ENCODE measurements around the gene RASSF5.

The RASSF5 gene

GRCh38 chr1:206513312-206514111 lies 6.2 kb downstream of the RASSF5 start:
- no peak for DNase-seq (ENCODE audit: low read depth in 2 of 3, low spot score in 1 of 3)

GRCh38 chr1:206514813-206515387 lies 7.6 kb downstream of the RASSF5 start:
- DNase-seq (ENCODE audit: low read depth in 2 of 3, low spot score in 1 of 3): no peak

- DNase-seq (ENCODE audit: low read depth in 2 of 3, low spot score in 1 of 3): no peak
These were observed 9.3 kb downstream of the RASSF5 start for GRCh38 chr1:206516728-206516990.

GRCh38 chr1:206517784-206518183 lies 10.5 kb downstream of the RASSF5 start:
- no peak for DNase-seq (ENCODE audit: low read depth in 2 of 3, low spot score in 1 of 3)

- DNase-seq (ENCODE audit: low read depth in 2 of 3, low spot score in 1 of 3): no peak
These were observed 10.9 kb downstream of the RASSF5 start for GRCh38 chr1:206518206-206518605.

GRCh38 chr1:206518743-206519142 lies 11.4 kb downstream of the RASSF5 start:
- no peak for DNase-seq (ENCODE audit: low read depth in 2 of 3, low spot score in 1 of 3)

GRCh38 chr1:206521127-206521526 lies 13.8 kb downstream of the RASSF5 start:
- DNase-seq (ENCODE audit: low read depth in 2 of 3, low spot score in 1 of 3): no peak

GRCh38 chr1:206521694-206522402 lies 14.5 kb downstream of the RASSF5 start:
- DNase-seq (ENCODE audit: low read depth in 2 of 3, low spot score in 1 of 3): no peak

GRCh38 chr1:206524739-206525364 lies 17.5 kb downstream of the RASSF5 start:
- no peak for DNase-seq (ENCODE audit: low read depth in 2 of 3, low spot score in 1 of 3)

- no peak for DNase-seq (ENCODE audit: low read depth in 2 of 3, low spot score in 1 of 3)
These were observed 19.0 kb downstream of the RASSF5 start for GRCh38 chr1:206526064-206526911.

GRCh38 chr1:206529425-206529824 lies 22.1 kb downstream of the RASSF5 start:
- no peak for DNase-seq (ENCODE audit: low read depth in 2 of 3, low spot score in 1 of 3)

GRCh38 chr1:206532368-206532767 lies 25.0 kb downstream of the RASSF5 start:
- no peak for DNase-seq (ENCODE audit: low read depth in 2 of 3, low spot score in 1 of 3)

- no peak for DNase-seq (ENCODE audit: low read depth in 2 of 3, low spot score in 1 of 3)
These were observed 27.2 kb downstream of the RASSF5 start for GRCh38 chr1:206534552-206534951.

GRCh38 chr1:206535853-206536188 lies 28.5 kb downstream of the RASSF5 start:
- no peak for DNase-seq (ENCODE audit: low read depth in 2 of 3, low spot score in 1 of 3)

- no peak for DNase-seq (ENCODE audit: low read depth in 2 of 3, low spot score in 1 of 3)
These were observed 29.8 kb downstream of the RASSF5 start for GRCh38 chr1:206537141-206537540.

GRCh38 chr1:206538086-206538770 lies 30.9 kb downstream of the RASSF5 start:
- DNase-seq (ENCODE audit: low read depth in 2 of 3, low spot score in 1 of 3): no peak

GRCh38 chr1:206538901-206539640 lies 31.7 kb downstream of the RASSF5 start:
- no peak for DNase-seq (ENCODE audit: low read depth in 2 of 3, low spot score in 1 of 3)

GRCh38 chr1:206540044-206540780 lies 32.9 kb downstream of the RASSF5 start:
- no peak for DNase-seq (ENCODE audit: low read depth in 2 of 3, low spot score in 1 of 3)

- DNase-seq (ENCODE audit: low read depth in 2 of 3, low spot score in 1 of 3): no peak
These were observed 34.0 kb downstream of the RASSF5 start for GRCh38 chr1:206541236-206541833.
